D721Med (cell line): ENCODE measurements around the gene HSD11B1L.

Experiments
- DNase-seq: peaks from one replicate; pipeline ENCODE4 v3.0.0; 2011; ENCODE audit warnings: low spot score; ENCODE audit not compliant: insufficient read length
- FAIRE-seq: peaks from 2 replicates; lab custom pipeline; 2011; peaks lifted over from hg19 to GRCh38; lab: Jason Lieb, UNC
- CTCF ChIP-seq: IDR thresholded peaks from 2 replicates; pipeline ENCODE4 v1.5.1; 2012; ENCODE audit warnings: mild to moderate bottlenecking, control low read depth; ENCODE audit not compliant: insufficient read depth; ENCODE audit errors: missing control alignments

The HSD11B1L gene

DNA sequence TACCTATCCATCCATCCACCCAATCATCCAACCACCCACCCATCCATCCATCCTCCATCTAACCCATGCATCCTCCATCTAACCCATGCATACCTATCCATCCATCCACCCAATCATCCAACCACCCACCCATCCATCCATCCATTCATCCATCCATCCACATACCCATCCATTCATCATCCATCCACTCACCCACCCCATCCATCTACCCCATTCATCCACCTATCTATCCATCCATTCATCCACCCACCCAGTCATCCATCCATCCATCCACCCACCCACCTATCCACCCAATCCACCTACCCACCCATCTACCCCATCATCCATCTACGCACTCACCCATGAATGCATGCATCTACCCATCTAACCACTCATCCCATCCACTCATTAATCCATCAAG, 7.1 kb upstream of the HSD11B1L start:
- DNase-seq = no peak
- FAIRE-seq = no peak
- no peak for TF ChIP-seq CTCF

GRCh38 chr19:5674714-5675113, 6.1 kb upstream of the HSD11B1L start:
- FAIRE-seq (no peak), DNase-seq (no peak)
- TF ChIP-seq CTCF = no peak

DNA sequence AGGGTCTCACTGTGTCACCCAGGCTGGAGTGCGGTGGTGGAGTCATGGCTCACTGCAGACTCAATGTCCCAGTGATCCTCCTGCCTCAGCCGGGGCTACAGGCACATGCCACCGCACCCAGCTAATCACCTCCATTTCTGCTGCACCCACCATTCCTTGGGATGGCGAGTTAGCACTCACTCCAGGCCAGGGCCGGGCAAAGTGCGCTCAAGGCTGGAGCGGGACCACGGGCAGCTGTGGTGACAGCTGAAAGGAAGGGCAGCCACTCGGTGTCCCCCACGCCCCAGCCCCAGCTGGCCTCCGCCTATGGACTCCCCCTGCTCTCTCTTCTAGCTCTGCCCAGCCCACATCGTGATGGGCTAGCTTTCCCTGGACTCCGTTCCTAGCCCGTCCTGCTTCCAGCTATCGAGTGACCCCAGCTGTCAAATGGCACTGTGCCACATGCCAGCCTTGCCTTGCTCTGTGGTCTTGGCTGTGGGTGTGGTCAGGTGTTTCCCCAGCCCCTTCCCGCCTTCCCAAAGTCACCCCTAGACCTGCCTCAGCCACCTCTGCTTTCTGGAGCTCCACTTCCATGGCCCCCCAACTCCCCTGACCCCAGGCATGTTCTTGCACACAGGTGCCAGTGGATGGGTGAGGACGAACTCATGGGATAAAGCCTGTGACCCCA, 4.6 kb upstream of the HSD11B1L start:
- TF ChIP-seq CTCF = no peak
- FAIRE-seq (no peak), DNase-seq (no peak)

DNA sequence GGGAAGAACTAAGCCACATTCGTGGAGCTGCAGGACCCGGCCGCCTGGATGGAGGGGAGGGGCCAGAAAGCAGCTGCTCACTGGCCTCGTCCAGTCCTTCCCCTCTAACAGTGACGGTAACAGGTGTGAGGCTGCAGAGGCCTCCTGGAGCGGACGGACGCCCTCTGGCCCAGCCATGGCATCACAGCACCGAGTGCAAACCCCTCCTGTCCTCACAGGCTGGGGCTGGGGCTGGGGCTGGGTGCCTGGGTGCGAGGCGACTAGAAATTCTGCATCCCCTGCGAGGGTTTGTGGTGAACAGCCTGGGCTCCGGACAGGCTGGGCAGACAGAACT, 4.1 kb upstream of the HSD11B1L start:
- TF ChIP-seq CTCF = no peak
- DNase-seq (no peak), FAIRE-seq (no peak)

DNA sequence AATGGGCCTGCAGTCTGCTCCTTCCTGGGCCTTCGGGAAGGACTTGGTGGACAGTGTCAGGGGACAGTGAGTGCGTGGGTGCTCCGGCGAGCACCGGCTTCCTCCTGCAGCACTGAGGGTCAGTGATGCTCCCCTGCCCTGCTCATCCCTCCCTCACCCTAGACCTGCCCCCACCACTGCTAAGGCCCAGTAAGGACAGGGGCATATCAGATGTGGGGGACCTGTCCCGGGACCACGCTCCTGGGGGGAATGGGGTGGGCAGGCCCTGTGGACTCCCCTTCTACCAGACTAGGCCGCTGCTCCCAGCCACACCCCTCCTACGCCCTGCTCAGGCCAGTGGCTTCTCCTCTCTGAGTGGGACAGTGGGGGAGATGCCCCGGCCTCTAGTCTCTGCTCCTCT, 3.7 kb upstream of the HSD11B1L start:
- TF ChIP-seq CTCF = no peak
- FAIRE-seq (no peak), DNase-seq (no peak)

DNA sequence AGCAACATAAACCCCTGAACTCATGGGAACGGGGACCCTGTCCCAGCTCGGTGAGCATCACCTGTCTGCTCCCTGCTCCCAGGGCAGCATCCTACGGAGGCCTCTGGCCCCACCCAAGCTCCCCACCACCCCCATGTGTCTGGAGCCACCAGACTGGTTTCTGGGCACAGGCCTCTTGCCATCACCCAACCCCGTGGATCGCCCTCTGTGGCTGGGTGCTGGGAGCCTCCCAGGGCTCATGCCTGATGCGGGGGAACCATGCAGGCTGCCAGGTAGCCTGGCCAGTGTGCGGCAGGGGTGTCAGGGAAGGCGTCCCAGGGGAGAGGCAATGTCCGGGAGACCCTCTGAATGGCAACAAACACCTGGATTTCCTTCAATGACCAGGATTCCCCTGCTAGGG, 3.2 kb upstream of the HSD11B1L start:
- DNase-seq (no peak), FAIRE-seq (no peak)
- TF ChIP-seq CTCF = no peak

GRCh38 chr19:5678071-5678718, 2.6 kb upstream of the HSD11B1L start:
- no peak for FAIRE-seq
- TF ChIP-seq CTCF = no peak
- DNase-seq = no peak
